ENCODE results near the gene AUTS2. TPM values are rescaled to one million over a fixed set of nuclear protein-coding genes. Genes with fewer than 3 reads are reported as not detected.

AUTS2 gene
- total RNA-seq, 1 donor from 2014 or later: 95.3 TPM

- no peak for DNase-seq
Measured at GRCh38 chr7:70426249-70426880, 828.1 kb downstream of the AUTS2 start.

GRCh38 chr7:70432567-70433001 lies 834.3 kb downstream of the AUTS2 start:
- DNase-seq: no peak

DNA sequence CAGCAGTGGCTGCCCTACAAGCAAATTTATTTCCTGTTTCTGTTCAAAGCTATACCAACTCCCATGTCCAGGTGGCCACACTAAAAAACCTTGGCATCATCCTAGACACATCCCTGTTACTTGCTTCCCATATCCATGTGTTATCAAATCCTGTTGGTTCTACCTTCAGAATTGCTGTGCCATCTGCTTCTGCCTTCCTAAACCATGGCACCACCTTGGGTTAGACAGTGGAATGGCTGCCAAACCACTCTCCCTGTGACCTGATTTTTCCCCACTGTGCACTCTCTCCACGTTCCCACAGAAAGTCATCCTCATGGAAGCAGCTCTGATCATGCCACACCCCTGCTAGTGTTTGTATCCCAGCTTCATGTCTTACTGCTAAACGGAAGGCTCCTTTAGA lies 836.1 kb downstream of the AUTS2 start:
- DNase-seq: no peak

- no peak for DNase-seq
Measured at GRCh38 chr7:70434821-70435220, 836.5 kb downstream of the AUTS2 start.

DNA sequence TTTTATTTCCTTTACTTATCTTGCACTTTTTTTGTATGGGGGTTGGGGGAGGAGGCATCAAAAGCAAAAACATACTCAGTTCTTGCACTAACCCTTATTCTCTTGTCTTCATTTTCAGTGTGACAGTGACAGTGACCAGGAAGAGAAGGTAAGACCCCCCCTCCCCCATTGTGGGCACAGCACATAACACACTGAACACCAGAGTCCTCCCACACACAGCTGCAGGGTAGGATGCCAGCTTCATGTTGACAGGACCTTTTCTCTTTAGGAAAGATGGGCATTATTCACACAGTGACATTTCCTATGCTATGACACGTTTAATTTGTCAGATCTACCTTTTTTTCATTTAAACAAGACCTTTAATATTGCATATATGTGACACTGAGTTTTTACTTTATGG lies 837.4 kb downstream of the AUTS2 start:
- DNase-seq: no peak

DNA sequence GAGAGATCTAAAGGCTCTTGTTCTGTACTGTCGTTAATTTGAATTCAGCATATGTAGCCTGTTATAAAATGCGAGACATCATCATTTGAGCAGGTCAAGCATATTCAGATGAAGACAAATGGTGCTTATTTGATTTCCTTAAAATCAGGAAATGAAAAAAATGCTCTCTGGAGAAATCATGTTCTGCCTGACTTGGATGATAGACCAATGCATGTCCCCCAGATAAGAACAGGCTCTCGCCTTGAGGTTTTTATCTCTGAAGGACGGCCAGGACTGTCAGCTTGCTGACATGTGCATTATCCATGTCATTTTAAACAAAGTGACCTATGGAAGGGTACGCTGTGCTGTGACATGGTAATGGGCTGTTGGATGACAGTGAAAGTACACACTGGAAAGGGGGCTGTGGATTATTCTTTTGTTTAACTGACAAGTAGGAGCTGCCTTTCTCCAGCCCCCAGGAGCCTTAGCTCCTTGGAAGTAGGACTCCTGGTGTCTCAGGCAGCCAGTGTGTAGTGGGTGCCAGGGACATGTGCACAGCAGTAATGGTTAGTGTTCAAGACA lies 838.6 kb downstream of the AUTS2 start:
- no peak for DNase-seq

GRCh38 chr7:70439651-70440050 lies 841.4 kb downstream of the AUTS2 start:
- DNase-seq: no peak

DNA sequence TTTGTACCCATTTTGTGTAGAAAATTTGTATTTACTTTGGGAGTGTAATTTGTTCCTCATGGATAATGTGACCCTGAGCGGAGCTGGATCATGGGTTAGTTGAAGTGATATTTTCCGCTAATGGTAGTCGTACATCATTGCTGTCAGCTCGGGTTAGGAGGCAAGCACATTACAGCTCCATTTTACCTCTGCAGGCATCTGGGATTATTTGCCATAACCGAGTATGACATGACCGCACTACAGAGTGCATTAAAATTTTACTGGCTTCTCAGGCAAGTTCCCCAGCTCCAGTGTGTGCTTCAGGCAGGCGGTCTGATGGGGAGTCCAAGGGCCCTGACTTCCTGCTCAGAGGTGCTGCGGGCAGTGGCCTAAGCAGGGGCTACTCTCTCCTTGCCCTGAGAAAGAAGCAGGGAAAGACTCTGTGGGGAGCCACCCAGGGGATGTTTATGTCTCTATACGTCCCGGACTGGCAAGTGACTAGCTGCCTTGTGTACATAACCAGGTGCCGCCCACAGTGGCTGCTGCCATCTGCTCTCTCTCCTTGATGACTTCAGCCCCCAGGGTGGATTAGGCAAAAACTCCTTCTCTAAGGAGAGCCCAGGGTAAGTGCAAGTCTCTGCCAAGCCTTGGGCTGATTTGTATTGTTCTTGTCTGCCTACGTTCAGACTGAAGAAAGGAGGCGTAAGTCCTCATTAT lies 848.3 kb downstream of the AUTS2 start:
- peak; percentile 9 for DNase-seq

GRCh38 chr7:70448312-70448906 lies 850.1 kb downstream of the AUTS2 start:
- DNase-seq: no peak

DNA sequence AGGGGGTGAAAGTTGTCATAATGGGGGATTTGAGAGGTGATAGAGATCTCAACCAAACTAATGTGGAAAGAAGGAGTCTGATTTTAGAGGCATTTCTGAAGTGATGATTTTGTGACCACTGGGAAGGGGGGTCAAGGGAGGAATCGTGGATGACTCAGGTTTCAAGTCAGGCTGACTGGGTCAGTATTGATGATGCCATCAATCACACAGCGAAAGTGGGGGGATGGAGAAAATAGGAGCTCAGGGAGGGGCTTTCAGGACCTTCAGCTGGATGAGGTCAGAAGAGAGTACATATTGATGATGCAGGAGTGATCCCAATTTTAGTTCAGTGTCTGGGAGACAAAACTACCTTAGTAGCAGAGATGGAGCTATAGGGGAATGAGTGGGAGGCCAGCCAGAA lies 852.5 kb downstream of the AUTS2 start:
- DNase-seq: no peak

GRCh38 chr7:70455925-70456324 lies 857.6 kb downstream of the AUTS2 start:
- no peak for DNase-seq

GRCh38 chr7:70456719-70457118 lies 858.4 kb downstream of the AUTS2 start:
- DNase-seq: no peak

DNA sequence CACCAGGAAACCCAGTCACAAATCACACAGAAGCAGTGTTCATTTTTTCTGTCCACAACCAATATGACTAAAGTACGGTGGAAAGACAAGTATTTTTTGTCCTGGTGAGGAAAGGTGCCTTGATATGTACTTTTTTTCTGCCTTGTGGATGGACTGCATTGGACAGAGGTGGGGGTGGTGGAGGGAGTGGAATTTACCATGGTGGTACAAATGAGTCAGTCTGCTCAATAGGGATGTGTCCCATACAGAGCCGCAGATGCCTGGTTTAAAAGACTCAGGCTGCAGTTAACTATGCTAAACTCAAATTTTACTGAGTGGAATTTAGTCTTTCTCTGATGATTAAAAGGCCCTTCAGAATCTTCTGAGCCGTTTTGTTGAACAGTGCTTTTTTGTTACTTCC lies 859.2 kb downstream of the AUTS2 start:
- DNase-seq: no peak

GRCh38 chr7:70457883-70458680 lies 859.8 kb downstream of the AUTS2 start:
- no peak for DNase-seq

GRCh38 chr7:70458745-70459144 lies 860.5 kb downstream of the AUTS2 start:
- DNase-seq: no peak

- DNase-seq: no peak
Measured at GRCh38 chr7:70459546-70459945, 861.3 kb downstream of the AUTS2 start.

- DNase-seq: no peak
Measured at GRCh38 chr7:70460071-70460470, 861.8 kb downstream of the AUTS2 start.

GRCh38 chr7:70460562-70460961 lies 862.3 kb downstream of the AUTS2 start:
- no peak for DNase-seq

DNA sequence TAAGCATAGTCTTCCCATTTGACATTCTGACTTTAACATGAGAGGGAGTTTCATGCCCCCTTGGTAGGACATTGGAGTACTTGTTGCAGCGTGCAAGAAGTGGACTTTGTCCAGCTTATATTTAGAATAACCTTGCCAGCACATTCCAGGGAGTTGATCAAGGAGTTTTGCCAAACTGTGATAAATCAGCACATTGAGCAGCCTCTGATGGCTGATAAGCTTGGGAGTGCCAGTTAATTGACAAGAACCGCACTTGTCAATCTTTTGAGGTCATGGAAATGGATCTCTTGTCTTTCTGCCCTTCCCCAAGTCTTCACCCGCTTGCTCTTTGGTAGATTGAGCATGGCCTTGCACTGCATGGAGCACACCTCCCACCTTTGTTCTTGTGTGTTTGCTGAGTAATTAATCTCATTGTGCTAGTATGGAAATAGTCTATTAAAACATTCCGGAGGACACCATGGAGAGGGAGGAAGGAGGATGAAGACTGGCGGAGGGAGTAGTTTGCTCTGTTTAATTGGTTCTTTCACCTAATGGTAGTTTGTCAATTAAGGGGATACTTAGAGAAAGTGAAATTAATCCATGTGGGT lies 865.2 kb downstream of the AUTS2 start:
- no peak for DNase-seq

GRCh38 chr7:70466725-70467364 lies 868.6 kb downstream of the AUTS2 start:
- DNase-seq: no peak

GRCh38 chr7:70470746-70471145 lies 872.5 kb downstream of the AUTS2 start:
- DNase-seq: no peak

All from occipital lobe (tissue), 2 donors.